Measurements from ENCODE around the gene CCDC186. TPM values are rescaled to one million over a fixed set of nuclear protein-coding genes. Genes with fewer than 3 reads are reported as not detected.
"Not testable (repeated sequence)": the region's sequence is repeated elsewhere in the genome, so short reads cannot be mapped to it uniquely, and the experiment has no call there.

CCDC186 gene
- total and polyA plus RNA-seq, 9 donors: 7.4 to 14.2 (median 11.3) TPM

DNA sequence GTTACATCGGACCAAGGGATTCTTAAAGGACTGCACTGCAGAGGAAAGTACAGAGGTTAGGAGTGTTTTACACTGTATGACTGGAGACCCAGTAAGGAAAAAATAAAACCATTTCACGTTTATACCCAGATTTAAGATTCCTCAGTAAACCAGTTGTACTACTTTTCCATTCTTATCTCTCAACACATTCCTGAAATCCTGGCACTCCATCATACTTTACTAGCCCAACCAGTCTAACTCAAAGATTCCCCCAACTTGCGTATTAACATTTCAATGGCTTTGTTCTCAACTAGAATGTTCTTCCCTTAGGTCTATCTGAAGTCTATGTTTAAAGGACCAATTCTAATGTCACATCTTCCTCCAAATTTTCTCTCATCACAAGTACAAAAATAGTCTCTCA, 8.0 kb downstream of the CCDC186 start:
- Histone ChIP-seq H3K27ac (ENCODE audit: low read length) (no peak overlapping the region), H3K36me3 (ENCODE audit: control insufficient read depth, insufficient read depth, low read length) (no peaks in the 10 kb centered on the region), H3K9me3 (replicated peaks; ENCODE audit: control insufficient read depth, low read depth, low read length) (peaks cover 5% of the 10 kb centered on the region), H3K4me1 (ENCODE audit: control insufficient read depth, insufficient read depth, low read length) (no peaks in the 10 kb centered on the region), H3K4me3 (ENCODE audit: low read length) (no peak overlapping the region), H3K27me3 (ENCODE audit: control insufficient read depth, insufficient read depth, low read length) (no peaks in the 10 kb centered on the region)
- 45% methylated on average over 2 of the region's 3 CpGs for WGBS (ENCODE audit: insufficient coverage)
- DNase-seq: no peak

DNA sequence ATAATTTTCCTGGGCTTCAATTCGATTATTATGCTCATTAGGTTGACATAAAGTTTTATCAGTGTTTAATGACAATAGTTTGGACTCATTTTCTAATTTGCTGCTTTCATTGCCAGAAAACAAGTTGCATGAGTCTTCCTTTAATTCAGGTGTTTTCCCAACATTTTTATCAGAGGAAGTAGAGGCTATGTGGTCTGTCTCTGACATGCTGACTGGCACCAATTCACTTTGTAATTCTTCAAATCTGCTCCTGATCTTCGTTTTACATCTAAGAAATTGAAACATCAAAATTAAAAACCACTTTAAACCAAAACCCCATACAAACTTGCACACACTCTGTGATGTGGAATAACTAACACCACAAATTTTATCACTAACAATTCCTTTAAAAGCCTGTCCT, 10.9 kb downstream of the CCDC186 start:
- Histone ChIP-seq H3K9me3 (replicated peaks; ENCODE audit: control insufficient read depth, low read depth, low read length) (no peaks in the 10 kb centered on the region), H3K36me3 (ENCODE audit: control insufficient read depth, insufficient read depth, low read length) (peaks cover 2% of the 10 kb centered on the region), H3K27ac (ENCODE audit: low read length) (no peak overlapping the region), H3K4me3 (ENCODE audit: low read length) (no peak overlapping the region), H3K4me1 (ENCODE audit: control insufficient read depth, insufficient read depth, low read length) (no peaks in the 10 kb centered on the region), H3K27me3 (ENCODE audit: control insufficient read depth, insufficient read depth, low read length) (no peaks in the 10 kb centered on the region)
- 67% methylated on average over 1 of the region's 2 CpGs for WGBS (ENCODE audit: insufficient coverage)
- no peak for DNase-seq

DNA sequence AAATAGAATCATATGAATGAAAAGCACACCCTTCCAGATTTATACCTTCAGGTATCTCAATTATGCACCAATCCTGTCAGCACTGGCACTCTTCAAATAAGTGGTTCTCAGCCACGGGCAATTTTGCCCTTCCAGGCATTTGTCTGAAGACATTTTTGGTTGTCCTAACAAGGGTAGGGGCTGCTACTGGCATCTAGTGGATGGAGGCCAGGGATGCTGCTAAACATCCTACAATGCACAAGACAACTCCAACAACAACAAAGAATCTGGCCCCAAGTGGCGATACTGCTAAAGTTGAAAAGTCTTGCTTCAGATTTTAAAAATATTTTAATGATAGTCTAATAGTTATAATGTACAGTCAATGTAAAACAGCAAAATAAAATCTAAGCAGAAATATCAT, 16.1 kb downstream of the CCDC186 start:
- DNase-seq: no peak
- H3K27me3 ChIP-seq (ENCODE audit: control insufficient read depth, insufficient read depth, low read length): no peaks in the 10 kb centered on the region
- peaks cover 4% of the 10 kb centered on the region for H3K36me3 ChIP-seq (ENCODE audit: control insufficient read depth, insufficient read depth, low read length)
- no peak overlapping the region for H3K4me3 ChIP-seq (ENCODE audit: low read length)
- no peak overlapping the region for H3K27ac ChIP-seq (ENCODE audit: low read length)
- WGBS (ENCODE audit: insufficient coverage): no CpG with 5 or more reads among the region's 2 CpGs
- no peaks in the 10 kb centered on the region for H3K4me1 ChIP-seq (ENCODE audit: control insufficient read depth, insufficient read depth, low read length)
- H3K9me3 ChIP-seq (replicated peaks; ENCODE audit: control insufficient read depth, low read depth, low read length): no peaks in the 10 kb centered on the region

DNA sequence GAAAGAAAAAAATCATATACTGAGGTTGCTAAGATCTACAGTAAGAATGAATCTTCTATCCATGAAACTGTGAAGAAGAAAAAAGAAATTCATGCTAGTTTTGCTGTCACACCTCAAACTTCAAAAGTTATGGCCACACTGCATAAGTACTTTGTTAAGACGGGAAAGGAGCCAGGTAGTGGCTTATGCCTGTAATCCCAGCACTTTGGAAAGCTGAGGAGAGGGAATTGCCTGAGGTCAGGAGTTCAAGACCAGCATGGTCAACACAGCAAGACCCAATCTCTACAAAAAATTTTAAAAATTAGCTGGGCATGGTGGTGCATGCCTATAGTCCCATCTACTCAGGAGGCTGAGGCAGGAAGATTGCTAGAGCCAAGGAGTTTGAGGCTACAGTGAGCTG, 22.1 kb downstream of the CCDC186 start:
- H3K4me3 ChIP-seq (ENCODE audit: low read length): no peak overlapping the region
- no peaks in the 10 kb centered on the region for H3K9me3 ChIP-seq (replicated peaks; ENCODE audit: control insufficient read depth, low read depth, low read length)
- no peaks in the 10 kb centered on the region for H3K27me3 ChIP-seq (ENCODE audit: control insufficient read depth, insufficient read depth, low read length)
- H3K27ac ChIP-seq (ENCODE audit: low read length): no peak overlapping the region
- no peak for DNase-seq
- H3K4me1 ChIP-seq (ENCODE audit: control insufficient read depth, insufficient read depth, low read length): no peaks in the 10 kb centered on the region
- no CpG with 5 or more reads among the region's 1 CpG for WGBS (ENCODE audit: insufficient coverage)
- peaks cover 12% of the 10 kb centered on the region for H3K36me3 ChIP-seq (ENCODE audit: control insufficient read depth, insufficient read depth, low read length)

DNA sequence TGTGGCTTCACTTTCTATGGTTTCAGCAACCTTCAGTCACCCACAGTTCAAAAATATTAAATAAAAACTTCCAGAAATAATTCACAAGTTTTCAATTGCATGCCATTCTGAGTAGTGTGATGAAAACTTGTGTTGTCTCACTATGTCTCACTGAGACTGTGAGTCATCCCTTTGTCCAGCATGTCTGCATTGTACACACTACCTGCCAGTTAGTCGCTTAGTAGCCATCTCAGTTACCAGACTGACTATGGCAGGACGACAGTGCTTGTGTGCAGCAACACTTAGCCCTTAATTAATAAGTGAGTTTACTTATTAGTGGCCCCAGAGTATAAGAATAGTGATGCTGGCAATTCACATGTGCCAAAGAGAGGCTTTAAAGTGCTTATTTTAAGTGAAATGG, 22.5 kb downstream of the CCDC186 start:
- no peak for DNase-seq
- H3K9me3 ChIP-seq (replicated peaks; ENCODE audit: control insufficient read depth, low read depth, low read length): no peaks in the 10 kb centered on the region
- H3K27me3 ChIP-seq (ENCODE audit: control insufficient read depth, insufficient read depth, low read length): no peaks in the 10 kb centered on the region
- no peak overlapping the region for H3K27ac ChIP-seq (ENCODE audit: low read length)
- peaks cover 11% of the 10 kb centered on the region for H3K36me3 ChIP-seq (ENCODE audit: control insufficient read depth, insufficient read depth, low read length)
- no CpG with 5 or more reads among the region's 2 CpGs for WGBS (ENCODE audit: insufficient coverage)
- H3K4me1 ChIP-seq (ENCODE audit: control insufficient read depth, insufficient read depth, low read length): no peaks in the 10 kb centered on the region
- no peak overlapping the region for H3K4me3 ChIP-seq (ENCODE audit: low read length)

DNA sequence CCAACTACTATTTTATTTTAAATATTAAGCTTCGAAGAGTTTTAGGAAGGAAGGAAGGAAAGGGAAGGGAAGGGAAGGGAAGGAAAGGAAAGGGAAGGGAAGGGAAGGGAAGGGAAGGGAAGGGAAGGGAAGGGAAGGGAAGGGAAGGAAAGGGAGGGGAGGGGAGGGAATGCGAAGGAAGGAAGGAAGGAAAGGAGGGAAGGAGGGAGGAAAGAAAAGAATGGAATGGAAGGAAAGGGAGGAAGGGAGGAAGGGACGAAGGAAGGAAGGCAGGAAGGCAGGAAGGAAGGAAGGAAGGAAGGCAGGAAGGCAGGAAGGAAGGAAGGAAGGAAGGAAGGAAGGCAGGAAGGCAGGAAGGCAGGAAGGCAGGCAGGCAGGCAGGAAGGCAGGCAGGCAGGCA, 24.5 kb downstream of the CCDC186 start:
- WGBS (ENCODE audit: insufficient coverage): 86% methylated on average over 2 of the region's 3 CpGs
- not testable (repeated sequence) for H3K9me3 ChIP-seq (replicated peaks; ENCODE audit: control insufficient read depth, low read depth, low read length); H3K27me3 ChIP-seq (ENCODE audit: control insufficient read depth, insufficient read depth, low read length); H3K4me1 ChIP-seq (ENCODE audit: control insufficient read depth, insufficient read depth, low read length); H3K27ac ChIP-seq (ENCODE audit: low read length); H3K4me3 ChIP-seq (ENCODE audit: low read length); DNase-seq
- peaks cover 12% of the 10 kb centered on the region for H3K36me3 ChIP-seq (ENCODE audit: control insufficient read depth, insufficient read depth, low read length)

DNA sequence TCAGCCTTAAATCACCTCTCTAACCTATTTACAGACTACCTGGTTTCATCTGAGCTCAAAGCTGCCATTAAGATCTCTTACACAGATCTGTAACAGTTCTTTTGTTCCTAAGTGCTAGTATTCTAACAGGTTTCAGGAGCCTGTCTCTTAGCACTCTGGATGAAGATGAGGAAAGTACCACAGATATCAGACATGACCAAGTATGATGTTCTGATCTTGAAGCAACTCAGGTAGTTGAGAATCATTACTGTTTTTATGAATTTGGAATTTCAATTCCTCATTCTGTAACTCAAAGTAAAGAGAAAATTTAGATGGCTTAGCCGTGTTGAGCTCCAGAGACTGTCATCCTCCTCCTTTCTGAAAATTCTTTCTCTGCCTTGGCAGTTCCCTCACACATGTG, 30.8 kb downstream of the CCDC186 start:
- H3K4me1 ChIP-seq (ENCODE audit: control insufficient read depth, insufficient read depth, low read length): no peaks in the 10 kb centered on the region
- no CpG with 5 or more reads among the region's 1 CpG for whole genome bisulfite sequencing (ENCODE audit: insufficient coverage)

DNA sequence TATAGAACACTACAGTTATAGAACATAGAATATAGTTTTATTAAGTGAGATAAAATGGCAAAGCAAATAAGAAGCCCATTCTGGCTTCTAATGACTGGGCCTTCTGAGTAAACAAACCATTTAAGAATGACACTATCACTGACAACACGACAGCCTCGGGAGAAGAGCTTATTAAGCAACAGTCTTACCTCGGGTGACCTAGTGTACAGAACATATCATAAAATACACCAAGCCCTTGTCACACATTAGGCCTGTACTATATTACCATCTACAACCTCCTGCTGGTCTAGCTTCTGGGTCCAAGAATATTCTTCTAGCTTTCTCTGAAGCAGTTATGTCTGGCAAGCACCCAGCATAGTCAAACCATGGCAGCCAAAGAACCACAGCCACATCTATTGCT, 32.0 kb downstream of the CCDC186 start:
- 86% methylated on average over 3 of the region's 3 CpGs for WGBS (ENCODE audit: insufficient coverage)

More for the DNA sequence above, 30.8 kb downstream of the CCDC186 start:
- Histone ChIP-seq H3K36me3 (ENCODE audit: control insufficient read depth, insufficient read depth, low read length) (peaks cover 18% of the 10 kb centered on the region), H3K4me3 (ENCODE audit: low read length) (no peak overlapping the region), H3K27me3 (ENCODE audit: control insufficient read depth, insufficient read depth, low read length) (no peaks in the 10 kb centered on the region), H3K9me3 (replicated peaks; ENCODE audit: control insufficient read depth, low read depth, low read length) (no peaks in the 10 kb centered on the region), H3K27ac (ENCODE audit: low read length) (no peak overlapping the region)
- DNase-seq: no peak

DNA sequence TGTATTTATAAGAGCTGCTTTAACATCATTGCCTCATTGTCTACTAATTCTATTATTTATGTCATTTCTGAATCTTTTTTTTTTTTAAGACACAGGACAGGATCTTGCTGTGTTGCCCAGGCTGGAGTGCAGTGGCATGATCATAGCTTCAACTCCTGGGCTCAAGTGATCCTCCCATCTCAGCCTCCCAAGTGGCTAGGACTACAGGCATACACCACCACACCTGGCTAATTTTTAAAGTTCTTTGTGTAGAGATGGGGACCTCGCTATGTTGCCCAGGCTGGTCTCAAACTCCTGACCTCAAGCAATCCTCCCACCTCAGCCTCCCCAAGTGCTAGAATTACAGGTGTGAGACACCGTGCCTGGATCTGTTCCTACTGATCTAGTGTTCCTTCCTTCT, 33.2 kb downstream of the CCDC186 start:
- H3K27ac ChIP-seq (ENCODE audit: low read length); DNase-seq; H3K9me3 ChIP-seq (replicated peaks; ENCODE audit: control insufficient read depth, low read depth, low read length); H3K27me3 ChIP-seq (ENCODE audit: control insufficient read depth, insufficient read depth, low read length); H3K4me1 ChIP-seq (ENCODE audit: control insufficient read depth, insufficient read depth, low read length); H3K4me3 ChIP-seq (ENCODE audit: low read length): not testable (repeated sequence)
- peaks cover 11% of the 10 kb centered on the region for H3K36me3 ChIP-seq (ENCODE audit: control insufficient read depth, insufficient read depth, low read length)
- WGBS (ENCODE audit: insufficient coverage): no CpG with 5 or more reads among the region's 2 CpGs

More for the DNA sequence above, 32.0 kb downstream of the CCDC186 start:
- H3K36me3 ChIP-seq (ENCODE audit: control insufficient read depth, insufficient read depth, low read length): peaks cover 13% of the 10 kb centered on the region
- no peak overlapping the region for H3K27ac ChIP-seq (ENCODE audit: low read length)
- no peak for DNase-seq
- H3K4me3 ChIP-seq (ENCODE audit: low read length): no peak overlapping the region
- H3K9me3 ChIP-seq (replicated peaks; ENCODE audit: control insufficient read depth, low read depth, low read length): no peaks in the 10 kb centered on the region
- H3K27me3 ChIP-seq (ENCODE audit: control insufficient read depth, insufficient read depth, low read length): no peaks in the 10 kb centered on the region
- no peaks in the 10 kb centered on the region for H3K4me1 ChIP-seq (ENCODE audit: control insufficient read depth, insufficient read depth, low read length)

DNA sequence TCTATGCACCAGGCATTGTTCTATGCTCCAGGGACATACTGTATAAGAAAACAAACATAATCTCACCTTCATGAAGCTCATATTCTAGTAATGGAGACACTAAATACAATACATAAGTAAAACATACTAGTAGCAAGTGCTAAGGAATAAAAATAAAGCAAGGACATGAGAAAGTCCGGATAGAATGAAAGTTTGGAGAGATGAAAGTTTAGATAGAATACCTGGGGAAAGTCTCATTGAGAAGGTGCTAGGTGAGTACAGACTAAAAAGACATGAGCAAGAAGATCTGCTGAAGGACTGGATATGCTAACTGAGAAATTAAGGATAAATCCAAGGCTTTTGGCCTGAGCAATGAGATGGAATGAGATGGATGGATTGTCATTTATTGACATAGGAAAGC, 34.0 kb downstream of the CCDC186 start:
- Histone ChIP-seq H3K27me3 (ENCODE audit: control insufficient read depth, insufficient read depth, low read length) (no peaks in the 10 kb centered on the region), H3K4me3 (ENCODE audit: low read length) (no peak overlapping the region), H3K9me3 (replicated peaks; ENCODE audit: control insufficient read depth, low read depth, low read length) (no peaks in the 10 kb centered on the region), H3K4me1 (ENCODE audit: control insufficient read depth, insufficient read depth, low read length) (no peaks in the 10 kb centered on the region), H3K27ac (ENCODE audit: low read length) (no peak overlapping the region), H3K36me3 (ENCODE audit: control insufficient read depth, insufficient read depth, low read length) (peaks cover 11% of the 10 kb centered on the region)
- no peak for DNase-seq
- WGBS (ENCODE audit: insufficient coverage): 40% methylated on average over 1 of the region's 1 CpG

DNA sequence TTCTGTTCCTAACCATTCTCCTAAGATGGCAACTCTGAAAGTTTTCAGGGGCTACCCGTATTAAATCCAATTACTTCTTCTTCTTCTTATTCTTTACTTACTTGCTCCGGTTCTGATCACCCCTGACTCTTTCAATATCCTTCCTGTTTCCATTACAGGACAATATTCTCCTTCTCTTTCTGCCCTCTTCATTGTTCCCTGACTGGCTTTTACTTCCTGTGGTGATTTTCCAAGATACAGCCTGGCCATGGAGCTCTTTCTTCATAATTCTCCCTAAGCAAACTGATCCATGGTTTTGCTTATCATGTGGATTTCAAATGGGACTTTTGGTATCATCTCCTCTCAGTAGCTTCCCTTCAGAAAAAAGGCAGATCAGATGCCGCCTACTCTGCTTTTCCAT, 35.4 kb downstream of the CCDC186 start:
- Histone ChIP-seq H3K27me3 (ENCODE audit: control insufficient read depth, insufficient read depth, low read length) (no peaks in the 10 kb centered on the region), H3K9me3 (replicated peaks; ENCODE audit: control insufficient read depth, low read depth, low read length) (no peaks in the 10 kb centered on the region), H3K4me1 (ENCODE audit: control insufficient read depth, insufficient read depth, low read length) (no peaks in the 10 kb centered on the region), H3K36me3 (ENCODE audit: control insufficient read depth, insufficient read depth, low read length) (peaks cover 13% of the 10 kb centered on the region), H3K4me3 (ENCODE audit: low read length) (no peak overlapping the region), H3K27ac (ENCODE audit: low read length) (no peak overlapping the region)
- DNase-seq: no peak
- 87% methylated on average over 2 of the region's 3 CpGs for WGBS (ENCODE audit: insufficient coverage)
